Glutamatergic neuron (in vitro differentiated cells): ENCODE data around the gene PPM1G. TPM values are rescaled to one million over a fixed set of nuclear protein-coding genes. Genes with fewer than 3 reads are reported as not detected.
A peak's percentile ranks its signal among the peaks of the same experiment; 100 is the strongest.

Experiments used
- DNase-seq: peaks from one replicate; pipeline ENCODE4 v3.0.0; 2022
- H3K27ac Mint-ChIP-seq: one replicate; pipeline ENCODE4 v1.8.0; 2020; ENCODE audit warnings: mild to moderate bottlenecking, mixed read lengths, inconsistent platforms; ENCODE audit not compliant: unreplicated experiment
- H3K27me3 Mint-ChIP-seq: one replicate; pipeline ENCODE4 v1.8.0; 2020; ENCODE audit warnings: mild to moderate bottlenecking, moderate library complexity, mixed read lengths, inconsistent platforms; ENCODE audit not compliant: unreplicated experiment
- H3K36me3 Mint-ChIP-seq: one replicate; pipeline ENCODE4 v1.8.0; 2020; ENCODE audit warnings: mild to moderate bottlenecking, mixed read lengths, inconsistent platforms; ENCODE audit not compliant: unreplicated experiment
- H3K4me1 Mint-ChIP-seq: one replicate; pipeline ENCODE4 v1.8.0; 2020; ENCODE audit warnings: mild to moderate bottlenecking, low read depth, mixed read lengths, inconsistent platforms; ENCODE audit not compliant: unreplicated experiment
- H3K4me3 Mint-ChIP-seq: one replicate; pipeline ENCODE4 v1.8.0; 2020; ENCODE audit warnings: mild to moderate bottlenecking, mixed read lengths, inconsistent platforms; ENCODE audit not compliant: unreplicated experiment
- H3K9me3 Mint-ChIP-seq: one replicate; pipeline ENCODE4 v1.8.0; 2020; ENCODE audit warnings: mild to moderate bottlenecking, moderate library complexity, mixed read lengths, inconsistent platforms; ENCODE audit not compliant: unreplicated experiment
- CTCF ChIP-seq: fragments of 200-600 bp; sonication (generic); IDR thresholded peaks from one replicate; pipeline ENCODE4 v1.5.0; 2021; ENCODE audit not compliant: partially characterized antibody, unreplicated experiment
- total RNA-seq: library from RNA; stranded (reverse); fragmentation: NEBNext Ultra II Directional; extraction: Animal tissue kit (Norgen Biotek cat#: 25700); gene quantifications from one replicate; pipeline ENCODE4 v1.2.1, GENCODE V29; 2021; ENCODE audit not compliant: unreplicated experiment

The PPM1G gene
- total RNA-seq, 1 donor from 2014 or later: 84.9 TPM

- Mint-ChIP-seq H3K36me3 (peaks cover 6% of the 10 kb centered on the region), H3K4me3 (no peak overlapping the region), H3K27me3 (no peaks in the 10 kb centered on the region)
These were observed 36.7 kb upstream of the PPM1G start for GRCh38 chr2:27446057-27446456.

GRCh38 chr2:27445615-27446014 lies 36.2 kb upstream of the PPM1G start:
- TF ChIP-seq CTCF: no peak
- no peaks in the 10 kb centered on the region for H3K27me3 Mint-ChIP-seq
- H3K36me3 Mint-ChIP-seq: peaks cover 6% of the 10 kb centered on the region
- H3K9me3 Mint-ChIP-seq: peaks cover 2% of the 10 kb centered on the region
- H3K27ac Mint-ChIP-seq: no peak overlapping the region
- no peak overlapping the region for H3K4me3 Mint-ChIP-seq
- no peak for DNase-seq
- H3K4me1 Mint-ChIP-seq: no peaks in the 10 kb centered on the region

More at GRCh38 chr2:27446057-27446456, 36.7 kb upstream of the PPM1G start:
- no peak for TF ChIP-seq CTCF
- no peak for DNase-seq
- H3K9me3 Mint-ChIP-seq: peaks cover 2% of the 10 kb centered on the region
- no peaks in the 10 kb centered on the region for H3K4me1 Mint-ChIP-seq
- H3K27ac Mint-ChIP-seq: no peak overlapping the region

- Mint-ChIP-seq H3K27ac (no peak overlapping the region), H3K4me3 (no peak overlapping the region), H3K4me1 (no peaks in the 10 kb centered on the region), H3K9me3 (peaks cover 4% of the 10 kb centered on the region), H3K36me3 (peaks cover 10% of the 10 kb centered on the region), H3K27me3 (peaks cover 2% of the 10 kb centered on the region)
- no peak for TF ChIP-seq CTCF
- no peak for DNase-seq
These were observed 35.8 kb upstream of the PPM1G start for GRCh38 chr2:27445155-27445554.

- peaks cover 10% of the 10 kb centered on the region for H3K36me3 Mint-ChIP-seq
- H3K27me3 Mint-ChIP-seq: peaks cover 2% of the 10 kb centered on the region
- H3K4me3 Mint-ChIP-seq: no peak overlapping the region
- H3K9me3 Mint-ChIP-seq: peaks cover 4% of the 10 kb centered on the region
- DNase-seq: no peak
- H3K27ac Mint-ChIP-seq: peak overlapping the region; percentile 43
- no peak for TF ChIP-seq CTCF
- no peaks in the 10 kb centered on the region for H3K4me1 Mint-ChIP-seq
These were observed 33.5 kb upstream of the PPM1G start for GRCh38 chr2:27442920-27443282.

GRCh38 chr2:27441958-27442919 lies 32.8 kb upstream of the PPM1G start, which contains the start of gene KRTCAP3:
KRTCAP3 (plus strand) TSS chr2:27442381; CDS start chr2:27442413, 32 bp downstream.
- H3K27me3 Mint-ChIP-seq: peaks cover 2% of the 10 kb centered on the region
- peak within 1 kb of the TSS; percentile 43 for H3K27ac Mint-ChIP-seq
- peak; percentile 36 for DNase-seq

More at GRCh38 chr2:27441958-27442919, 32.8 kb upstream of the PPM1G start, which contains the start of gene KRTCAP3:
- H3K4me3 Mint-ChIP-seq: peak within 1 kb of the TSS; percentile 18
- no peaks in the 10 kb centered on the region for H3K4me1 Mint-ChIP-seq
- peak; percentile 56 for TF ChIP-seq CTCF
- peaks cover 10% of the 10 kb centered on the region for H3K36me3 Mint-ChIP-seq
- H3K9me3 Mint-ChIP-seq: peaks cover 4% of the 10 kb centered on the region
